Endometrium (tissue), 2 donors: ENCODE data around the gene GATAD2A.

Source experiments
- FAIRE-seq: peaks from 2 replicates; lab custom pipeline; 2012; peaks lifted over from hg19 to GRCh38; lab: Jason Lieb, UNC
- donor health status: control.
- donor health status: control.

GATAD2A gene

DNA sequence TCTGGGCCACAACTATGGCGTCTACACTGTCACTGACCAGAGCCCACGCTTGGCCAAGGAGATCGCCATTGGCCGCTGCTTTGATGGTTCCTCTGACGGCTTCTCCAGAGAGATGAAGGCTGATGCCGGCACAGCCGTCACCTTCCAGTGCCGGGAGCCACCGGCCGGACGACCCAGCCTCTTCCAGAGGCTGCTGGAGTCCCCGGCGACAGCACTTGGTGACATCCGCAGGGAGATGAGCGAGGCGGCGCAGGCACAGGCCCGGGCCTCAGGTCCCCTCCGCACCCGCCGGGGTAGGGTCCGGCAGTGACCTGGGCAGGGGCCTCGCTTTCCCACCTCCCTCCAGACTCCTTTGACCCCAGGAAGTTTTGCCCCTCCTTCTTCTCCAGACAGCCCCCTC lies 140.2 kb downstream of the GATAD2A start:
- FAIRE-seq = no peak

DNA sequence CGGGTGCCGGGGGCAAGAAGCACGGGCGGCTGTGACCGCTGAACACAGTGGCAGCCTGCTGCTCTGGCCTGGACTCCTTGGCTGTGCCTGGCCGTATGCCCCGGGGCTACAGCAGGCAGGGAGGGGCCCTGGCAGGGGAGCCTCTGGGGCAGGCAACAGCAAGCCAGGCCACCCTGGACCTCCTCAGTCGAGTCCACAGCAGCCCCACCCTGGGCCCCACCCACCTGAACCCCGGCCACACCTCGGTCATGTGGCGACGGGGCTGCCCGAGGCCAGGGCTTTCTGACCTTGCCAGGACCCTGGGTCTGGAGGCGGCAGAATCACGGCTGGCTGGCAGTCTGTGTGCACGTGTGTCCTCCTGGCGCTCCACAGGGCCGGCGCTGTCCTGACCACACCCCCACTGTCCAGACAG lies 141.3 kb downstream of the GATAD2A start:
- no peak for FAIRE-seq

DNA sequence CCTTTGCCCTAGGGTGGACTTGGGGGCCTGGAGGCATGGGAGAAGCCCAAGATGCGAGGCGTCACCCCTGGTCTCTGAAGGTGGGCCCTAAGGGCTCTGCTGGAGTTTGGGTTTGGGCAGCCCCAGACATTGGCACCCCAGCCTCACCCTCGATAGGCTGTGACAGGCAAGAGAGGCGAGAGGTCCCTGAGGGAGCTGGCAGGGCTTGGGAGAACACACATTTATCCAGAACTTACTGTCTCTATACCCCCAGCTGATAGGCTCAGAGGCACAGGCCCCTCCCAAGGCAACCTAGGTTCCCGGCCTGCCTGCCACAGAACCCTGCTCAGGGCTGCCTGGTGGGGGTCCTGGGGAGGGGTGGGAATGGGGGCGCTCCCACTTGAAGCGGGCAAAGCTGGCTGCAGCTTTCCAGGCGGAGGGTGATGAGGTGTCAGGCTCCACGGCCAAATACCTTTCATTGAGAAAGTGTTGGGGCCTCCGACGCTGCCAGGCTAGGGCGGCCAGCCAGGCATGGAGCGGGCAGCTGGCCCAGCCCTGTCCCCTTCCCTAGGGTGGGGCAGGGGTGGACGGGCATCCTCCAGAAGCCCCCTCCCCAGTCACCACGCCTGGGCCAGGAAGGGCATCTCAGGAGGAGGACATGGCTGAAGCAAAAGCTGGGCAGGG lies 142.3 kb downstream of the GATAD2A start:
- FAIRE-seq = no peak

DNA sequence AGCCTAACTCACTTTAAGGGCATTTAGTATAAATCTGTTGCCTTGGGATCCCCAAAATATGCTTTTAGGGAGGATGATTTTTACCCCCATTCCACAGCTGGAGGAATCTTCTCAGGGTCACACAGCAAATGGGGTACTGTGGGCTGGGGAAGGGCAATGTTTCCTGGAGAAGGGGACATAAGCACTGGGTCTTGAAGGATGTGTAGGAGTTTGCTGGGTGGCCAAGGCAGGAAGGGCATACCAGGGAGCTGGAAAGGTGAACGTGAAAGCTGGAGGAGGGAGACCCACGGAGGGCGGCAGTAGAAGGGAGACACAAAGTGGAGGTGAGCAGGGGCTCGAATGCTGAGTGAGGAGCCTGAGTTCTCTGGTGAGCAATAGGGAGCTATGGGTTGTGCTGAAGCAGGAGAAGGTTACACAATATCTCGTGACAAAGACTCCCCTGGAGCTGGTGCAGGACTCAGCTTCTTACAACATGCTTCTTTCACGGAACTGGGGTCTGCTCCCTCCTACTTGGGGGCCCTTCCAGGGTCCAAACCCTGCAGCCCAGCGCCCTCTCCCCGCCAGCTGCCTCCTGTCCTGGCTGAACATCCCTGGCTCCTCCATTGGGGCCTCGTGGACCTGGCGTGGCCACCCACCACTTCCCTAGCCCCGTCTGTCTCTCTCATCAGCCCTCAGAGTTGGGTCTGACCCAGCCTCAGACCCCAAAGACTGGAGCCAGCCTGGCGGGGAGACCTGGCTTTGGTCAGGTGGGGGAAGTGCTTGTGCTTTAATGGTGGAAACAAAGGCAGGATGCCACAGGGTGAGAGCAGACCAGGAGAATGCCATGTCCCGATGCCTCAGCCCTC lies 143.7 kb downstream of the GATAD2A start:
- FAIRE-seq = no peak

DNA sequence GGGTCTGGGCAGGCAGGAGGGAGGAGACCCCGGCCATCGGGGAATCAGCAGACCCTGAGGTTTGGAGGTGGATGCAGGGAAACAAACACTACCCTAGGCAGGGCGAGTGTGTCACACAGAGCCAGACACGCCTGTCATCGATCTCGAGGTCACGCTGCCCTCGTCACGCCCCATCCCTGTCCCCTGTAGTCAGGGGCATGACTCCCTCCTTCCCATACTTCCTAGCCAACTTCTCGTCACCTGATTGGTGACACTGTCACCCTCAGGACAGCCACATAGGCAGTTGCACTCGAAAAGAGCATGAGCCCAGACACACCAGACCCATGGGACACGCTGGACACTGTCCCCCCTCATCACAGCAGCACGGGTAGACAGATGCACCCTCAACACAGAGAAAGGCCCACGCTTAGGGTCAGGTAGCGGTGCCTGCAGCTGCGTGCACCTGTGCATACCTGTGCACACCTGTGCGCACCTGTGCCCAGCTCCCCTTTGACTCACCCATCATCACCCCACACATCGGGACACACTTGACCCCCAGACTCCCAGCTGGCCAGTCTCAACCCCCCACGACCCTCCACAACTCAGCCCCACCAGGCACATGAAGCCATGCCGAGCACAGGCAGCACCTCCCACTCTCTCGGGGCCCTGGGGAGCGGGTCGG lies 144.5 kb downstream of the GATAD2A start:
- FAIRE-seq = no peak

DNA sequence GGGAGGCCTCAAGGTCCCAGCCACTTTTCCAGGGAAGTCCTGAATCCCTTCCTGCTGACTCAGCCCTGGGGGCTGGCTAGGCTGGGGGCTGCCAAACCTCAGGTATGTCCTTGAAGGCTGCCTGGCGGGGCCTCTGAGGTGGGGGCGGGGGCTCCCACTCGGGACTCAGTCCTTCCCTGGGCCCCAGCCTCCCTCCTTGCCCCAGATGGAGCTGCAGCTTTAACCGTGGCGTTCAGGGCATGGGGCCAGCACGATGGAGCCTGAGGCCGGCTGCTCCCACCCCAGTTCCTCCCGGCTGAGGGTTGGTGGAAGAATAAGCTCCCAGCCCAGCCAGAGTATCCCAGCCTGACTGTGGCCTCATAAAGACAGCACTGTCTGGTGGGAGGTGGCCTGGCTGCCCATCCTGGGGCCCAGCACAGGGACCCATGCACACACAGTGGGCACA lies 145.0 kb downstream of the GATAD2A start:
- no peak for FAIRE-seq

DNA sequence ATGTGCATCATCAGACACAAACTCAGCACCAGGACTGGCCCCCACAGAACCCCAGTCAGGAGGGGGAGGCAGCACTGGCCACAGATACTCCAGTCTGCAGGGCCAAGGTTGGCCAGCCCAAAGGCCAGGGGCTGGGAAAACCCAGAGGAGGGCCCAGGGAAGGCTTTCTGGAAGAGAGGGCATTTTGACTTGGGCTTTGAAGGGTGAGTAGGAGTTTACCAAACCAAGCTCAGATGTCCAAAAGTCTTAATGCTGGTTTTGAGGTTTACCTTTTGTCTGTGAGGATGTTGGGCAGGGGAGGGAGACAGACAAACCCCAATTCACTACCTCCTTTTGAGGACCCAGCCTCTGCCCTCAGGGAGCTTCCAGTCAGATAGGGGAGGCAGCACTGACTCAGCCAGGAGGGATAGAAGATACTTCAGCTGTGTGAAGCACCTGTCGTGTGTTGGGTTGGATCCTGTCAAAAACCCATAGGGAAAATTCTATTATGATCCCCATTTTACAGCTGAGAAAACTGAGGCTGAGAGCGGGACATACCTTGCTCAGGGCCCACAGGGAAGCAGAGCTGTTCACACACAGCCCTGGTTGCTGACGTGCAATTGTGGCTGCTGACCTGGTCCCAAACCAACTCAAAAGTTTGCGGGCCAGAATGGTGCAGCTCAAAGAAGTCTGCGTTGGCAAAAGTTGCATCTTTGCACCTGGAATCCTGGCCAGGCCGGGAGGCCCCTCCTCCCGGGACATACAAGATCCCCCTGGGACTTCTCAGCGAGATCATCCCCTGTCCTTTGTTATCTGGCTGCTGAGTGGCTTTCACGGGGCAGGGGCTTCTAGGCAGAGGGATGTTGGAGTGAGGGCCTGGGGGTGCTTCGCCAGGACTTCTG lies 145.7 kb downstream of the GATAD2A start:
- no peak for FAIRE-seq

DNA sequence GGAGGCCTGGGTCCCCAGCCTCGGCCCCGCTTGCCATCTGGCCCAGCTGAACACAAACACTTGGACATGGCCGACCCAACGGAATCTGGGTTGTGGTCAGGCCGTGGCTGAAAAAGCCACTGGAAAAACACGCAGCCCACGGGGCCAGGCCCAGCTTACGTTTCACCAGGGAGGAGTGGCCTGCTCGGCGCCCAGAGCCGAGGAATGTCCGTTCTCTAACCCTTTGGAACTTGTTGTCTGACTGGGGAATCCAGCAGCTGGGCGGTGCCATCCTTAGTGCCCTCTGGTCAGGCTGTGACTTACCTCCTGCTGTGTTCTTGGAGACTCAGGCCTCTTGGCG lies 146.3 kb downstream of the GATAD2A start:
- FAIRE-seq = no peak

DNA sequence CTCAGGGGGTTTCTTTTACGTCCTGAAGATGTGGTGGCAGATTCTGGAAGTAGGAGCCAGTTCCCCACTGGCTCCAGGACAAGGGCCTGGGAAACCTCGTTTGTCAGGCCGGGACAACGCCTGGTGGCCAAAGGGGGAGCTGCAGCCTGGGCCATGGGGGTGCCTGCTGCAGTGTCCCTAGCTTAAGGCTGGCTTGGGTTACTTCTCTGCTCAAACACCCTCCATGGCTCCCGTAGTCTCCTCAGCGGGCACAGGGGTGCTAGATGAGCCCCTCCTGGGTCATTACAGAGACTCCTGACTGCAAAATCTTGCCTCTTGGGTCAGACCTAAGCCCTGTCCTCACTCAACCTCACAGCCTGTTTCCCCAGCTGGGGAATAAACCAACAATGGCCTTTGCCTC lies 147.3 kb downstream of the GATAD2A start:
- FAIRE-seq = no peak

DNA sequence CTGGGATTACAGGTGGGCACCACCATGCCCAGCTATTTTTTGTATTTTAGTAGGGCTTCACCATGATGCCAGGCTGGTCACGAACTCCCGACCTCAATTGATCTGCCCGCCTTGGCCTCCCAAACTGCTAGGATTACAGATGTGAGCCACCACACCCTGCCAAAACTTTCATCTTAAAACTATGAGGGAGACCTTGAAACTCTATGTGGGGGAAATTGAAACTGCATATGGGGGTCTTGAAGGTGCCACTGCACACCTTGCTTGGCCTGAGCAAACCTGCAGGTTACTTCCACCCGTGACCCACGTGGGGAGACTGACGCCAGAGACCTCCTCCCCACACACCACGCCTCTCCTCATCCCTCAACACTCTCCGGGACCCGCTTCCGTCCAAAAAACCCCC lies 148.2 kb downstream of the GATAD2A start:
- no peak for FAIRE-seq

DNA sequence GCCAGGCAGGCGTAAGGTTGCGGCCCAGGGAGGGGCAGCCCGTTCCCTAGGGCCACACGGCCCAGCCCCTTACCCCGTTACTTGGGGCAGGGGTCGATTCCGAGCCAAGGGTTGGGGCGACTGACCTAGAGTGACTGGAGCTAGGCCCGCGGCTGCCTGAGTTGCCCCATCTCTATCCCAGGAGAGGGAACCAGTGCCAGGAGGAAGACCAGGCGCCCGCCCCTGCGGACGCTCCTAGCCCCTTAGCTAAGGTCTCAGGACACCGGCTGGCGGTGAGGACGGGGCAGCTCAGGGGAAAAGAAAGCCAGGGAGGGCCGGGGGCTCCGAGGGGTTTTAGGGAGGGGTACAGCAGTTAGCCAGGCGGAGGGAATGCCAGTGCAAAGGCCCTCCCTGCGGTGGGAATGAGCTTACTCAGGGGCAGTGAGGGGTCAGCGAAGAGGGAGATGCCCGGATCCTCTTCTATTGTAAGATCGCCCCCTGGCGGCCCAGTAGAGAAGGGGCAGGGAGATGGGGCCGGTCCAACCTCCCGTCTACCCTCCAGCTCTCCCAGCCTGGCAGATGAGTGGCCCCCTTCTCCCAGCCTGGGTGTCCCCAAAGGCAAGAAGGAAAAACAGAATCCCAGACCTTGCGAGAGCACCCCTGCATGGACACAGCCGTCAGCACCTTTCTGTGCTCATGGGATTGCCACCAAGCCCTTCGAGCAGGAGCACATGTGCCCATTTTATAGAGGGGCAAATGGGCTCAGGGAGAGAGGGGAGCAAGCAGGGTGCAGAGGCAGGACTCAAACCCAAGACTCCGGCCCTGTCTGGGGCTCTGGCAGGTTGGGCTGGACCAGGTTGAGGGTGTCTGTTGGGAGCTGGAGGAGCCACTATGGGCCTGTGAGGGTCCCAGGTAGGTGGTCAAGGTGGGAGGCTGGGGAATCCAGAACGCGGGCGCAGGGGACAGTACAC lies 148.9 kb downstream of the GATAD2A start:
- FAIRE-seq = no peak

DNA sequence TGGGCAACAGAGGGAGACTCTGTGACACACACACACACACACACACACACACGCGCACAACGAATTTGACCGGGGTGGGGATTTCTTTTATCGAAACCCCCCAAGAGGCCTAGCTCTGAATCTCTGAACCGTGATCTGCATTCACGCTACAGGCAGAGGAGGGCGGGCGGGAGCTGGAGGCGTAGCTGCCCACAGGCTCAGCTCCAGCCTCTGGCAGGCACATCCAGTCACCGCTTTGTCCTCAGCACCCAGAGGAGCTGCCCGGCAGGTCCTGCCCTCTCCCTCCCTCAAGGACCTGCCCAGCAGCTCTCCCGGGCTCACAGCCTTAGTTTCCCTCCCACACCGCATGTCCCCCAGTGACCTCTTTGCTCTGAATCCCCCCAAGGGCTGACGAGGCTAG lies 152.6 kb downstream of the GATAD2A start:
- no peak for FAIRE-seq
